Activated CD8-positive, alpha-beta T cell treated with anti-CD3 and anti-CD28 coated beads for 36 hours (primary cell): ENCODE results near the gene RTL10. TPM values are rescaled to one million over a fixed set of nuclear protein-coding genes. Genes with fewer than 3 reads are reported as not detected.

Source experiments
- ATAC-seq: fragments of 200-7000 bp; cut with Tn5 transposase; one replicate; pipeline ENCODE4 v1.10.0; 2021; ENCODE audit warnings: mild to moderate bottlenecking, moderate library complexity
- CTCF ChIA-PET: fragments of 350-600 bp; sonication (Branson Sonifier 250); formaldehyde crosslinking; loops from one replicate; lab custom pipeline; 2021; ENCODE audit warnings: antibody characterized with exemption; lab: Charles Lee
- POLR2A ChIA-PET: fragments of 350-600 bp; sonication (Branson Sonifier 250); formaldehyde crosslinking; loops from one replicate; lab custom pipeline; 2021; ENCODE audit warnings: antibody characterized with exemption; lab: Charles Lee
- DNase-seq: peaks from one replicate; pipeline ENCODE4 v3.0.0-alpha.2; 2020
- H3K27ac Mint-ChIP-seq: one replicate; pipeline ENCODE4 v1.8.0; 2021; ENCODE audit warnings: mild to moderate bottlenecking, mixed read lengths
- H3K27me3 Mint-ChIP-seq: one replicate; pipeline ENCODE4 v1.8.0; 2021; ENCODE audit warnings: mixed read lengths
- H3K36me3 Mint-ChIP-seq: one replicate; pipeline ENCODE4 v1.8.0; 2021; ENCODE audit warnings: low read depth, mixed read lengths
- H3K4me1 Mint-ChIP-seq: one replicate; pipeline ENCODE4 v1.8.0; 2021; ENCODE audit warnings: low read depth, mixed read lengths
- H3K4me3 Mint-ChIP-seq: one replicate; pipeline ENCODE4 v1.8.0; 2021; ENCODE audit warnings: mild to moderate bottlenecking, moderate library complexity, mixed read lengths
- H3K9me3 Mint-ChIP-seq: one replicate; pipeline ENCODE4 v1.8.0; 2021; ENCODE audit warnings: mixed read lengths
- intact Hi-C: fragments of 100-400 bp; cut with micrococcal nuclease; formaldehyde crosslinking; loops from one replicate; pipeline ENCODE4 v1.10.0; 2022
- total RNA-seq, 2 experiments: library from RNA; stranded (reverse); gene quantifications; one replicate each; pipeline ENCODE4 v1.2.3, GENCODE V29; 2021
- TF ChIP-seq, protein P1 (sequence below): fragments of 200-600 bp; IDR thresholded peaks from one replicate; pipeline ENCODE4 v1.8.0; 2022; ENCODE audit warnings: antibody characterized with exemption, mild to moderate bottlenecking

Gene RTL10
- total RNA-seq, 2 experiments from 2014 or later, result 14.7 to 17.4 TPM

DNA sequence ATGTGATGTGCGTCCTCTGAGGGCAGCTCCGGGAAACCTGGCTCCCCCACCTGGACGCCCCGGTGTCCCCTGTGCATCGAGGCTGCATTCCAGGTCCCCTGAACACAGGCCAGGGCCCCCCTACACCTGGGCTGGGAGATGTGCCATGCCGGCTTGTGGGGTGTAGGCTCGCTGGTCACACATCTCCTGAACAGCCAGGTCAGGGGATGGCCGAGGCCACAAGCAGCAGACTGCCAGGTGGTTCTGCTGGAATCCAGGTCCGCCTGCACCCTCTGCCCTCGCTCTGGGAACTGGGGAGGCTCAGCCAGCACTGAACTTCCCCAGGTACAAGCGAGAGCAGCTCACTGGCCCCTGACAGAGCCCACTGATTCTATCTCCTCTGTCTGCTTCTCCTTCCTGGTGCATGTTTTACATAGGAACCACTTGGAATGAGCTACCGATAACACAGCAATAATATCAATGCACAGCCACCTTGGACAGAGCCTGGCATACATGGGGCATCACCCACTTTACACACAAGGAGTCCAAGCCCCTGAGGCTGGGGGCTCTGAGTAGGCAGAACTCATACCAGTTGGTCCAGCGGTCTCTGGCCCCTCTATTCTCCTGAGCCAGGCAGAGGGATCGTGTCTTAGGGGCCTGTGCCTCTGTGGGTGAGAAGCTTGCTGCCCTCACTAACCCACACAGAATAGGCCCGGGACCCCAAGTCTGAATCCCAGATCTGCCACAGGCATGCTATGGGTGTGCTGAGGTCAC is 47.3 kb downstream of the RTL10 start:
- DNase-seq (no peak), ATAC-seq (no peak)
- H3K27me3 Mint-ChIP-seq, result no peaks in the 10 kb centered on the region
- no peak overlapping the region for H3K27ac Mint-ChIP-seq
- H3K9me3 Mint-ChIP-seq, result no peaks in the 10 kb centered on the region
- POLR2A ChIA-PET, result no interaction called here
- no peak overlapping the region for H3K4me3 Mint-ChIP-seq
- intact Hi-C loops, result no loop called here
- CTCF ChIA-PET, result no interaction called here
- H3K4me1 Mint-ChIP-seq, result no peaks in the 10 kb centered on the region
- H3K36me3 Mint-ChIP-seq, result no peaks in the 10 kb centered on the region
- TF ChIP-seq, protein P1, sequence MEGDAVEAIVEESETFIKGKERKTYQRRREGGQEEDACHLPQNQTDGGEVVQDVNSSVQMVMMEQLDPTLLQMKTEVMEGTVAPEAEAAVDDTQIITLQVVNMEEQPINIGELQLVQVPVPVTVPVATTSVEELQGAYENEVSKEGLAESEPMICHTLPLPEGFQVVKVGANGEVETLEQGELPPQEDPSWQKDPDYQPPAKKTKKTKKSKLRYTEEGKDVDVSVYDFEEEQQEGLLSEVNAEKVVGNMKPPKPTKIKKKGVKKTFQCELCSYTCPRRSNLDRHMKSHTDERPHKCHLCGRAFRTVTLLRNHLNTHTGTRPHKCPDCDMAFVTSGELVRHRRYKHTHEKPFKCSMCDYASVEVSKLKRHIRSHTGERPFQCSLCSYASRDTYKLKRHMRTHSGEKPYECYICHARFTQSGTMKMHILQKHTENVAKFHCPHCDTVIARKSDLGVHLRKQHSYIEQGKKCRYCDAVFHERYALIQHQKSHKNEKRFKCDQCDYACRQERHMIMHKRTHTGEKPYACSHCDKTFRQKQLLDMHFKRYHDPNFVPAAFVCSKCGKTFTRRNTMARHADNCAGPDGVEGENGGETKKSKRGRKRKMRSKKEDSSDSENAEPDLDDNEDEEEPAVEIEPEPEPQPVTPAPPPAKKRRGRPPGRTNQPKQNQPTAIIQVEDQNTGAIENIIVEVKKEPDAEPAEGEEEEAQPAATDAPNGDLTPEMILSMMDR, result no peak

DNA sequence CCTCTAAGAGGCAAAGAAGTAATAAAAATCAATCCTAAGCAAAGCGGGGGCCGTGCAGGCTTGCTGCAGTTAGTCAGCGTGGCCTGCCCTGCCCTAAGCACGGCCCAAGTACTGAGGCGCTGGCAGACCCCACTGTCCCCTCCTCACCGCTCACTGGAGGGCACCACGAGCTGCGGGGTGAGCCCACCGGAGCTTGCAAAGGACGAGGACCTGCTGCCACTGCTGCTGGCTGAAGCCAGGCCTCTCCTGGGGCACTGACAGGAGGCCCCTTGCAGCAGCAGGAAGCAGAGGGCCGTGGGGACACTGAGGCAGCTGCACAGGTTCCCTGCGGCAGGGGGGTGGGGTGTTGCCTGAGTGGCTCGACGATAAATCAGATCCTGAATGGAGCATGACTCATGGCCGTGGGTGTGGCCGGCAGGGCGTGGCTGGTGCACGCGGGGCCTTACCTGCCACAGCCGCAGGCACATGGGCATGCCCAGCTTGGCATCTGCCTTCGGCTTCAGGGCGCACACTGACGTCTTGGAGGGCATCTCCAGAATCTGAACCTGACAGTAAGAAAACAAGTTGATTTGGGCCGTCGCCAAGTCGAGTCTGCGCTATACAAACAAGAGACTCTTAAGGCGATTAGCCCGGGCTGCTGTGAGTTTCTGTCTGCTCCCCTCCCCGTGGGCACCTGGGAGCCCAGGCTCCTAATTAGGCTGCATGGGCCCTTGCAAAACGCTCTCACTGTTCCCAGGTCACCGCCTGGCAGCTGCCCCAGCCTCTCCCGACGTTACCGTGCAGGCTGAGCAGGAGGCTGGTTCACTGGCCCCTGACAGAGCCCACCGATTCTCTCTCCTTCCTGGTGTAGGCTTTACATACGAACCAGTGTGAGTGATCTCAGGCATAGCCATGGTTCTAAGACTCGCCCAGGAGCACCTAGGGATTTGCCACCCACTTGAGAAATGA is 48.2 kb downstream of the RTL10 start:
- no peak for ATAC-seq
- no peaks in the 10 kb centered on the region for H3K36me3 Mint-ChIP-seq
- ChIA-PET POLR2A (no interaction called here), CTCF (no interaction called here)
- H3K4me3 Mint-ChIP-seq, result no peak overlapping the region
- no peak overlapping the region for H3K27ac Mint-ChIP-seq
- no peaks in the 10 kb centered on the region for H3K27me3 Mint-ChIP-seq
- intact Hi-C loops, result no loop called here
- H3K9me3 Mint-ChIP-seq, result no peaks in the 10 kb centered on the region
- TF ChIP-seq, protein P1, result no peak
- DNase-seq, result no peak
- no peaks in the 10 kb centered on the region for H3K4me1 Mint-ChIP-seq

DNA sequence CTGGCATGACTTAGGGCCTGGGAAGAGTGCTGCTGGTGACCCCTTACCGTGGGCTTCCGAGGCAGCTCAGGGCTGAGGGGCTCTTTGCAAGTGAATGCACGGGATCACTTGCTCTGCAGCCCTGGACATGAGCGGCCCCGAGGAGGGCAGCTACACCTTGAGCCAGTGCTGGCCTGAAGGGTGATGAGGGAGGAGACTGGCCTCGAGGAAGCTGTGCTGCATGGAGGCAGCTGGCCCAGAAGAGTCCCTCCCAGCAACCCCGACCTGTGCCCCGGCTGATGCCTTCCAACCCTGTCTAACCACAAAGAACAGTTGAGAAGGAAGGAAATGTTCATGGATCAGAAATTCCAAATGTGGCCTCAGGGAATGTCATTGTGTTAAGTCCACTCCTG is 48.9 kb downstream of the RTL10 start:
- H3K27ac Mint-ChIP-seq, result no peak overlapping the region
- H3K36me3 Mint-ChIP-seq, result no peaks in the 10 kb centered on the region
- H3K4me3 Mint-ChIP-seq, result no peak overlapping the region

More for the DNA sequence above, 48.9 kb downstream of the RTL10 start:
- TF ChIP-seq, protein P1, result no peak
- Mint-ChIP-seq H3K27me3 (no peaks in the 10 kb centered on the region), H3K4me1 (no peaks in the 10 kb centered on the region), H3K9me3 (no peaks in the 10 kb centered on the region)
- no peak for DNase-seq
- no peak for ATAC-seq
- POLR2A ChIA-PET, result no interaction called here
- CTCF ChIA-PET, result no interaction called here
- intact Hi-C loops, result no loop called here

Other genes starting within 250 kb of the RTL10 start
- 1 to 10 TPM; 1.3 to 1.5 TPM for gene SEPTIN5, start 140.4 kb downstream of the RTL10 start, total RNA-seq
- gene GP1BB, start 131.3 kb downstream of the RTL10 start, total RNA-seq, result not detected
- gene TBX1, start 94.1 kb downstream of the RTL10 start, total RNA-seq, result not detected
- 10 to 100 TPM; 16.2 to 17.4 TPM for gene GNB1L, start within 50 bp of the RTL10 start, total RNA-seq
- 10 to 100 TPM; 70.7 to 74.5 TPM for gene COMT, start 86.9 kb upstream of the RTL10 start, total RNA-seq
- 10 to 100 TPM; 18.0 to 18.5 TPM for gene TXNRD2, start 86.9 kb upstream of the RTL10 start, total RNA-seq
- gene ARVCF, start 161.9 kb upstream of the RTL10 start, total RNA-seq, result 1 to 10 TPM; 1.2 to 1.9 TPM
- 10 to 100 TPM; 15.7 to 18.3 TPM for gene TANGO2, start 166.2 kb upstream of the RTL10 start, total RNA-seq
- gene DGCR8, start 225.4 kb upstream of the RTL10 start, total RNA-seq, result 10 to 100 TPM; 35.0 to 38.8 TPM